ENCODE measurements around the gene CDH13. TPM values are rescaled to one million over a fixed set of nuclear protein-coding genes. Genes with fewer than 3 reads are reported as not detected.

The CDH13 gene
- total RNA-seq, 1 donor from 2014 or later, result 22.9 TPM

- no peak for DNase-seq (ENCODE audit: low read depth)
Observed at GRCh38 chr16:82652826-82653225, 26.1 kb downstream of the CDH13 start.

GRCh38 chr16:82653550-82654511 lies 27.1 kb downstream of the CDH13 start:
- DNase-seq (ENCODE audit: low read depth), result peak; percentile 95

- peak; percentile 85 for DNase-seq (ENCODE audit: low read depth)
Observed at GRCh38 chr16:82655072-82655714, 28.4 kb downstream of the CDH13 start.

- no peak for DNase-seq (ENCODE audit: low read depth)
Observed at GRCh38 chr16:82655720-82656490, 29.1 kb downstream of the CDH13 start.

GRCh38 chr16:82657239-82657638 lies 30.5 kb downstream of the CDH13 start:
- DNase-seq (ENCODE audit: low read depth), result no peak

- DNase-seq (ENCODE audit: low read depth), result no peak
Observed at GRCh38 chr16:82657786-82658185, 31.0 kb downstream of the CDH13 start.

GRCh38 chr16:82658796-82659195 lies 32.0 kb downstream of the CDH13 start:
- no peak for DNase-seq (ENCODE audit: low read depth)

GRCh38 chr16:82660075-82660645 lies 33.4 kb downstream of the CDH13 start:
- DNase-seq (ENCODE audit: low read depth), result no peak

GRCh38 chr16:82660966-82661365 lies 34.2 kb downstream of the CDH13 start:
- no peak for DNase-seq (ENCODE audit: low read depth)

- DNase-seq (ENCODE audit: low read depth), result no peak
Observed at GRCh38 chr16:82664181-82664580, 37.4 kb downstream of the CDH13 start.

- no peak for DNase-seq (ENCODE audit: low read depth)
Observed at GRCh38 chr16:82665025-82665424, 38.3 kb downstream of the CDH13 start.

GRCh38 chr16:82667437-82667836 lies 40.7 kb downstream of the CDH13 start:
- no peak for DNase-seq (ENCODE audit: low read depth)

- DNase-seq (ENCODE audit: low read depth), result no peak
Observed at GRCh38 chr16:82668094-82668493, 41.3 kb downstream of the CDH13 start.

GRCh38 chr16:82671741-82672140 lies 45.0 kb downstream of the CDH13 start:
- DNase-seq (ENCODE audit: low read depth), result no peak

- no peak for DNase-seq (ENCODE audit: low read depth)
Observed at GRCh38 chr16:82672676-82673075, 45.9 kb downstream of the CDH13 start.

GRCh38 chr16:82675300-82675699 lies 48.5 kb downstream of the CDH13 start:
- peak; percentile 52 for DNase-seq (ENCODE audit: low read depth)

- peak; percentile 65 for DNase-seq (ENCODE audit: low read depth)
Observed at GRCh38 chr16:82681592-82681991, 54.8 kb downstream of the CDH13 start.

- no peak for DNase-seq (ENCODE audit: low read depth)
Observed at GRCh38 chr16:82682767-82683166, 56.0 kb downstream of the CDH13 start.

GRCh38 chr16:82684256-82684655 lies 57.5 kb downstream of the CDH13 start:
- DNase-seq (ENCODE audit: low read depth), result no peak

- DNase-seq (ENCODE audit: low read depth), result no peak
Observed at GRCh38 chr16:82685526-82685925, 58.8 kb downstream of the CDH13 start.

GRCh38 chr16:82694239-82694874 lies 67.6 kb downstream of the CDH13 start:
- DNase-seq (ENCODE audit: low read depth), result no peak
